ENCODE measurements around the gene KIFC3. TPM values are rescaled to one million over a fixed set of nuclear protein-coding genes. Genes with fewer than 3 reads are reported as not detected.

KIFC3 gene
- total RNA-seq, 2 donors from 2014 or later = 3.8 to 5.7 TPM

DNA sequence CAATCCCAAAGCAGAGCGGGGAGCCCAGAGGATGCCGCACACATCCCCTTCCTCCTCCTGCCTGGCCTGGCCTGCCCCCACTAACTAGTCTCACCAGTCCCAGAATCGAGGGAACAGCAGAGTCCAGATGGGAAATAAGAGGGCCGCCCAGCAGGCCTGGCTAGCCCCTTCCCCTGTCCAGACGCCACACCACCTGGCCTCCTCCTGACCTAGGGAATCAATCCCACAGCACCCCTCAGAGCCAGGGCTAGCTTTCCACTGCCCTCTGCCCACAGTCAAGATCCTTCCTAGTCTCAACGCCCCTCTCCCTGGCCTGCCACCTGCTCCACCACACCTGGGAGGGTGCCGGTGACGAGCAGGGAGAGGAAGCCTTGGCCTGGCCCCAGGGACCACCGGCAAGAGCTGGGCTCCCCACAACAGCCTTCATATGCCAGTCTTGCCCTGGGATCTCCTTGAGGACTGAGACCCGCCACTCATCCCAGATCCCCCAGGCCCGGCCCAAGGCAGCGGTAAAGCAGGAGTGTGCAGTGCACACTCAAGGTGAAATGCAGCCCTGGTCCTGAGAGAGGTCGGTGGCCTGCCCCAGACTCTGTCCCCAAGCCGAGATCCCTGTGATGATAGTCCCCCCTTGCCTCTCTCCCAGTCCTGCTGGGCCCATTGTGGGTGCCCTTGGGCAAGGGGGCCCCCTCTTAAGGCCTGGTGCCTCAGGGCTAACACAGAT is 38.8 kb downstream of the KIFC3 start:
- H3K4me3 ChIP-seq = no peak overlapping the region
- H3K4me1 ChIP-seq = no peaks in the 10 kb centered on the region
- no peak for DNase-seq
- intact Hi-C loops (cut with DNase I) = no loop called here
- TF ChIP-seq, protein P1, sequence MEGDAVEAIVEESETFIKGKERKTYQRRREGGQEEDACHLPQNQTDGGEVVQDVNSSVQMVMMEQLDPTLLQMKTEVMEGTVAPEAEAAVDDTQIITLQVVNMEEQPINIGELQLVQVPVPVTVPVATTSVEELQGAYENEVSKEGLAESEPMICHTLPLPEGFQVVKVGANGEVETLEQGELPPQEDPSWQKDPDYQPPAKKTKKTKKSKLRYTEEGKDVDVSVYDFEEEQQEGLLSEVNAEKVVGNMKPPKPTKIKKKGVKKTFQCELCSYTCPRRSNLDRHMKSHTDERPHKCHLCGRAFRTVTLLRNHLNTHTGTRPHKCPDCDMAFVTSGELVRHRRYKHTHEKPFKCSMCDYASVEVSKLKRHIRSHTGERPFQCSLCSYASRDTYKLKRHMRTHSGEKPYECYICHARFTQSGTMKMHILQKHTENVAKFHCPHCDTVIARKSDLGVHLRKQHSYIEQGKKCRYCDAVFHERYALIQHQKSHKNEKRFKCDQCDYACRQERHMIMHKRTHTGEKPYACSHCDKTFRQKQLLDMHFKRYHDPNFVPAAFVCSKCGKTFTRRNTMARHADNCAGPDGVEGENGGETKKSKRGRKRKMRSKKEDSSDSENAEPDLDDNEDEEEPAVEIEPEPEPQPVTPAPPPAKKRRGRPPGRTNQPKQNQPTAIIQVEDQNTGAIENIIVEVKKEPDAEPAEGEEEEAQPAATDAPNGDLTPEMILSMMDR (IDR thresholded peaks at IDR 0.05) = no peak
- H3K36me3 ChIP-seq = no peaks in the 10 kb centered on the region
- no peaks in the 10 kb centered on the region for H3K27me3 ChIP-seq
- H3K9me3 ChIP-seq = no peaks in the 10 kb centered on the region
- H3K9ac ChIP-seq (ENCODE audit: low read depth in 2 of 2, low read length in 2 of 2) = no peak overlapping the region
- H3K27ac ChIP-seq = no peak overlapping the region

DNA sequence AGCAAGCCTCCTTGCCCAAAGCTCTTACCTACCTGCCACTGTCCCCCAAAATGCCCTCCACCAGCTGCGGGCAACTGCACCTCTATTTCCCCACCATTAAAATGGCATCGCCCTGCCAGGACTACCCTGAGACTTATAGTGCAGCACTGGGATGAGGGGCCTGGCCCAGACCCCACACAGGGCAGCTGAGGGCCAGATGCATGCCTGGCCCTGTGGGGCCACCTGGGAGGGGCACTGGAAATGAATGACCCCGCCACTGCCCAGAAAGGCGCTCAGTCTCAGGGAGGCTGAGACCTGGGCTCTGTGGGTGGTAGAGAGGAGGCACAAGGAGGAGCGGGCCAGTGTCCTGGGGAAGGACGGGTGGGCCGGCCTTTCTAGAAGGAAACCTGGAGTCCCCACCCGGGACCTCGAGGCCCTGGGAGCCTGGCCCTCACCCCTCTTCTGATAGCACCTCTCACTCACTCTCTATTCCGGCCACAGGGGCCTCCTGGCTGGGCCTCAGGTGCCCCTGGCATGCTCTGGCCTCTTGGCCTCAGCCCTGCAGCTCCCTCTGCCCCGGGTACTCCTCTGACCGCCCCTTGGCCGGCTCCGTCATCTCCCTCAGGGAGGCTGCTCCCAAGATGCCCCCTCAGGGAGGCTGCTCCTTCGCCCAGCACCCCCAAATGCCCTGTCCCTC is 39.8 kb downstream of the KIFC3 start:
- H3K36me3 ChIP-seq = no peaks in the 10 kb centered on the region
- TF ChIP-seq, protein P1 (IDR thresholded peaks at IDR 0.05) = no peak
- intact Hi-C loops (cut with DNase I) = no loop called here

DNA sequence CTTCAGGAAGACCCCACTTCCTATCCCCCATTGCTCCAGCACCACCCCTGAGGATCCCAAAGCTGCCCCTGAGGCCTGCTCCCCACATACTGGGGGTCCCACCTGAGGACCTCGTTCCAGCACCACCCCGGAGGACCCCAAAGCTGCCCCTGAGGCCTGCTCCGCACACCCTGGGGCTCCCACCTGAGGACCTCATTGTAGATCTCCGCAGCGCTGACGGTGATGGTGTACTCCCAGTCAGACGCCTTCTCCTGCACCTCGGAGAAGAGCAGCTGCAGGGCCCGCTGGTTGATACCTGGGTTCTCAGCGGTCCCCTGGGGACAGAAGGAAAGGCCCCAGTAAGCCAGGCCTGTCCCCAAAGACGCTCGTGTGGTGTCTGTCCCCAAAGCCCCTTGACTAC is 40.3 kb downstream of the KIFC3 start:
- TF ChIP-seq, protein P1 (IDR thresholded peaks at IDR 0.05) = no peak
- H3K9me3 ChIP-seq = no peaks in the 10 kb centered on the region
- H3K27me3 ChIP-seq = no peaks in the 10 kb centered on the region
- H3K27ac ChIP-seq = no peak overlapping the region
- intact Hi-C loops (cut with DNase I) = no loop called here
- H3K9ac ChIP-seq (ENCODE audit: low read depth in 2 of 2, low read length in 2 of 2) = no peak overlapping the region
- no peaks in the 10 kb centered on the region for H3K4me1 ChIP-seq
- DNase-seq = no peak
- H3K36me3 ChIP-seq = no peaks in the 10 kb centered on the region
- no peak overlapping the region for H3K4me3 ChIP-seq

More for the DNA sequence above, 39.8 kb downstream of the KIFC3 start:
- Histone ChIP-seq H3K9me3 (no peaks in the 10 kb centered on the region), H3K4me3 (no peak overlapping the region), H3K27me3 (no peaks in the 10 kb centered on the region), H3K9ac (ENCODE audit: low read depth in 2 of 2, low read length in 2 of 2) (no peak overlapping the region), H3K4me1 (no peaks in the 10 kb centered on the region), H3K27ac (no peak overlapping the region)
- DNase-seq = no peak

DNA sequence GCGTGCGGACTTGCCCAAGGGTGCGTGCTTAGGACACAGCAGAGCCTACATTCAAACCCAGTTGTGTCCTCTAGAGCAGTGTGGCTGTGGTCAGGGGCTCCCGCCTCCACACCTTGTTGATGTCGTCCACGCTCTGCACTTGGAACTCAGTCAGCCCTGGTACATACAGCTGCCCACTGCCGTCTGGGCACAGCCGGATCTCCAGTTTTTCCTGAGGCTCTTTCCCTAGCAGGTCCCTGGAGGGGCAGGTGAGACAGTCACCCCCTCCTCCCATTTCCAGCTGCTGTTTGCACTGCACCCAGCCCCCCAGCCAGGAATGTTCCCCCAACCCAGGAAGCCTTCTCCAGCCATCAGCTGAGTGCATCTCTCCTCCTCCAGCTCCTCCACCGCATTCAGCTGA is 41.0 kb downstream of the KIFC3 start:
- no peak overlapping the region for H3K9ac ChIP-seq (ENCODE audit: low read depth in 2 of 2, low read length in 2 of 2)
- no peaks in the 10 kb centered on the region for H3K9me3 ChIP-seq
- no peaks in the 10 kb centered on the region for H3K36me3 ChIP-seq
- H3K4me3 ChIP-seq = no peak overlapping the region
- no peak overlapping the region for H3K27ac ChIP-seq
- no peaks in the 10 kb centered on the region for H3K4me1 ChIP-seq
- no peak for DNase-seq
- H3K27me3 ChIP-seq = no peaks in the 10 kb centered on the region
- TF ChIP-seq, protein P1 (IDR thresholded peaks at IDR 0.05) = no peak
- intact Hi-C loops (cut with DNase I) = no loop called here

DNA sequence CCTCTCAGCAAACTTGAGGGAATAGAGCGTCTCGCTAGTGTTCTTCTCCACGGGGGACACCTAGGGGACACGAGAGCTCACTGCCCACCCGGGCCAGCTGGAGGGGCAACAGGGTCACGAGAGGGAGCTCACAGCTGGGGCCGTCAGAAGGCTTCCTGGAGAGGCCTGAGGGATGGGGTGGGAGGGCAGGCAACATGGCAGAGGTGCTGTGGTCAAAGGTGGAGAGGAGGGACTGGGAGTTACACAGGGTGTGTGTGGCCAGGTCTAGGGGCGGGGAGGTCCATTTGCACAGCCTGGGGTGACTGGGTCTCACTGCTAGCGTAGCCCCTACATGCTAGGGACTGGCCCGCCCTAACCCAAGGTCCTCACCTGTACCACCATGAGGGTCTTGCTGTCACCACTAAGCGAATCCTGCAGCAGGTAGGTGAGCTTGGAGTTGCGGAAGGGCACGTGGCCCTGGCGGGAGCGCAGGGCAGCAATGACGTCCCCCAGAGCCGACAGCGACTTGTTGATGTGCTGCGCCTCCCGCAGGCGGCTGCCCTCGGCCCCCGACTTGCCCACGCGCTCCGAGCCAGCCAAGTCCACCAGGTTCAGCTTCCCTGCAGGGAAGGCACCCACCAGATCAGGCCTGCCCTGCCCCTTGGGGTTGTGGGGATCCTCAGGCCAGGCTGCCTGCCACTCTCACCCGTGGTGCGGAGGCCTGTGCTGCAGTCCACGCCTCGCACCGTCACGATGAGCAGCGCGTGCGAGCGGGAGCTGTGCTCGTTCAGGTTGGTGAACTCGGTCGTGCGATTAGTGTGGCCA is 41.7 kb downstream of the KIFC3 start:
- intact Hi-C loops (cut with DNase I) = no loop called here
- H3K36me3 ChIP-seq = no peaks in the 10 kb centered on the region
- no peak for DNase-seq

More for the DNA sequence above, 41.7 kb downstream of the KIFC3 start:
- Histone ChIP-seq H3K4me3 (no peak overlapping the region), H3K27ac (no peak overlapping the region), H3K27me3 (no peaks in the 10 kb centered on the region), H3K4me1 (no peaks in the 10 kb centered on the region), H3K9me3 (no peaks in the 10 kb centered on the region), H3K9ac (ENCODE audit: low read depth in 2 of 2, low read length in 2 of 2) (no peak overlapping the region)
- TF ChIP-seq, protein P1 (IDR thresholded peaks at IDR 0.05) = no peak

Data from colonic mucosa (tissue), 4 donors.